Sigmoid colon (tissue), 4 donors: ENCODE results near the gene DCLRE1B.

Experiments
- CTCF ChIP-seq, 4 experiments: fragments of 450-650 bp in 3 of 4; fragments of 200-600 bp in 1 of 4; IDR thresholded peaks; one replicate each; pipeline ENCODE4 v1.5.1; 2016 to 2019; ENCODE audit warnings: antibody characterized with exemption in 4 of 4, mild to moderate bottlenecking in 3 of 4, moderate library complexity in 2 of 4
- POLR2A ChIP-seq, 2 donors: fragments of 450-650 bp; IDR thresholded peaks; one replicate each; pipeline ENCODE4 v1.6.1; 2016; ENCODE audit warnings: antibody characterized with exemption in 2 of 2, mild to moderate bottlenecking in 2 of 2, moderate library complexity in 2 of 2
- POLR2AphosphoS5 ChIP-seq, 4 donors: sonication (generic); formaldehyde crosslinking; IDR thresholded peaks; one replicate each; pipeline ENCODE4 v1.6.1; 2017; ENCODE audit warnings: antibody characterized with exemption in 4 of 4

- TF ChIP-seq CTCF (IDR thresholded peaks at IDR 0.05) (no peak), POLR2A (IDR thresholded peaks at IDR 0.05) (no peak), POLR2AphosphoS5 (IDR thresholded peaks at IDR 0.05) (no peak)
Measured at GRCh38 chr1:113861641-113862040, 43.5 kb upstream of the DCLRE1B start.
